ENCODE data around the gene SS18L1. TPM values are rescaled to one million over a fixed set of nuclear protein-coding genes. Genes with fewer than 3 reads are reported as not detected.

The SS18L1 gene
- total and polyA plus RNA-seq, 7 donors = 10.1 to 18.0 (median 11.3) TPM

DNA sequence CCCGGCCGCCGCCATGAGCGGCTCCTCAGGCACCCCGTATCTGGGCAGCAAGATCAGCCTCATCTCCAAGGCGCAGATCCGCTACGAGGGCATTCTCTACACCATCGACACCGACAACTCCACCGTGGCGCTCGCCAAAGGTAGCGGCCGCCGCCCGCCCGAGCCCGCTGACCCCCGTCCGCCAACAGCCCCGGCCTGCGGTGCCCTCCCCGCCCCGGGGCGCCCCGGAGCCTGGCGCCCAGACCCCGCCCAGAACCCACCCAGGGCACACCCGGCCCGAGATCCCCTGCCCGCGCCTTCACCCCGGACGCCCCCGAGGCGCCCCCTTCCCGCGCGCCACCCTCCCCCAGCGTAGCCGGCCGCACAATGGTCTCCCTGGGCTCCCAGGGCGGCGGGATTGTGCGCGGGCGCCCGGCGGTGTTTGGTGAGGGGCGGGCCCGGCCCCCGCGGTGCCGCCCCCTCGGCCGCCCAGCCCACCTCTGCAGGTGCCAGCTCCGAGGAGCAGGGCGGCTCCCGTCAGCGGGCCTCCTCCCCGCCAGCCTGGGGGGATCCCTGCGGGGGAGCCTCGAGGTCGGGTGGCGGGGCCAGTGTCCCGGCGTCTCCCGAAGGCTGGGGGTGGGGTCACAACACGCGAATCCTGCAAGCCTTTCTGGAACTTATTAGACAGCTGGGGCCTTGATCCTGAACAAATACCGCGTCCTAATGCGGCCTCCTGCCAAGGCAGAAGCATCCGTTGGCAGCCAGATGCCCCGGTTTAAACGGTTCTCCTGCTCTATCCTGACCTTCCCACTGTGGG lies 20.7 kb upstream of the SS18L1 start:
- ATAC-seq = no peak
- peak overlapping the region; percentile 99 for H3K27ac ChIP-seq
- H3K36me3 ChIP-seq (ENCODE audit: insufficient read depth in 1 of 2, low read depth in 1 of 2) = peaks cover 12 to 37% of the 10 kb centered on the region in 2 donors
- no peaks in the 10 kb centered on the region for H3K9me3 ChIP-seq
- peak overlapping the region; percentile 81 for H3K4me3 ChIP-seq
- intact Hi-C loops (cut with DNase I) = loop anchor here (2.0 to 5.0 kb wide), 2 partner anchors 14 to 56 kb away; partner anchors contain the start of gene TAF4 (in 1 of the 2)
- 1% methylated on average over 24 to 77 of the region's 77 CpGs for WGBS, 3 donors
- peak; percentile 52 to 77 for DNase-seq
- H3K4me1 ChIP-seq = peaks cover 60% of the 10 kb centered on the region
- H3K27me3 ChIP-seq (ENCODE audit: insufficient read depth in 3 of 3, low read length in 2 of 3) = no peaks in the 10 kb centered on the region
- TF ChIP-seq, protein P1, sequence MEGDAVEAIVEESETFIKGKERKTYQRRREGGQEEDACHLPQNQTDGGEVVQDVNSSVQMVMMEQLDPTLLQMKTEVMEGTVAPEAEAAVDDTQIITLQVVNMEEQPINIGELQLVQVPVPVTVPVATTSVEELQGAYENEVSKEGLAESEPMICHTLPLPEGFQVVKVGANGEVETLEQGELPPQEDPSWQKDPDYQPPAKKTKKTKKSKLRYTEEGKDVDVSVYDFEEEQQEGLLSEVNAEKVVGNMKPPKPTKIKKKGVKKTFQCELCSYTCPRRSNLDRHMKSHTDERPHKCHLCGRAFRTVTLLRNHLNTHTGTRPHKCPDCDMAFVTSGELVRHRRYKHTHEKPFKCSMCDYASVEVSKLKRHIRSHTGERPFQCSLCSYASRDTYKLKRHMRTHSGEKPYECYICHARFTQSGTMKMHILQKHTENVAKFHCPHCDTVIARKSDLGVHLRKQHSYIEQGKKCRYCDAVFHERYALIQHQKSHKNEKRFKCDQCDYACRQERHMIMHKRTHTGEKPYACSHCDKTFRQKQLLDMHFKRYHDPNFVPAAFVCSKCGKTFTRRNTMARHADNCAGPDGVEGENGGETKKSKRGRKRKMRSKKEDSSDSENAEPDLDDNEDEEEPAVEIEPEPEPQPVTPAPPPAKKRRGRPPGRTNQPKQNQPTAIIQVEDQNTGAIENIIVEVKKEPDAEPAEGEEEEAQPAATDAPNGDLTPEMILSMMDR (IDR thresholded peaks at IDR 0.05) = no peak

DNA sequence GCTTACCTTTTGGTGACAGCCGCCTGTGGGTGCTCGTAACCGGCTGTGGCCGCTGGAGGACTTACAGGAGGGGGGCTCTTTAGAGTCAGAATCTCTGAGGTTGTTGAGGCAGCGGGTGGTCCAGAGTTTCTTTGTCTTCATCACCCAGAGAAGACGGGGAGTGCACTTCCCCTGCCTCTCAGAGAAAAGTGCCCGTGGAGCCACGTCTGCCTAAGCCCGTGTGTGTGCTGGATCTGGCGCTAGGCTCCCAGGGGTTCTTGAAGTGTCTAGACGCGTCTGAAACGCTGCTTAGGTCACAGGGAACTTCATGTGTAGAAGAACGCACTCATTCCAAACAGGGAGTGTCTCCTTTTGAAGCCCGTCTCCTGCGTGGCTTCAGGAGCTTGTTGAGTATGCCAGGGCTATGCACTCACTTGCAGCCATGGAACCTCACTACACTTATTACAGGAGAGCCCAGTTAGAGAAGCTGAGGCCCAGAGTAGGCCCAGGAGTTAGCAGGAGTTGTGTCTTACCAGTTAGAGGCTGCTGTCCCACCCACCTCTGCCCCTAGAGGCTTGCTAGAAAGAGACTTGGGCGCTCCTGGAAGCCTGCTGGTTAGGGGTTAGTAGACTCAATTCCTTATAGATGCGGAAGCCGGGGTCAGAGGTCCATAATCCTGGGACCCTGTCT lies 20.0 kb upstream of the SS18L1 start:
- Histone ChIP-seq H3K4me3 (peak overlapping the region; percentile 81), H3K9me3 (no peaks in the 10 kb centered on the region), H3K36me3 (ENCODE audit: insufficient read depth in 1 of 2, low read depth in 1 of 2) (peaks cover 13 to 45% of the 10 kb centered on the region in 2 donors), H3K27ac (peak overlapping the region; percentile 99), H3K4me1 (peaks cover 59% of the 10 kb centered on the region), H3K27me3 (ENCODE audit: insufficient read depth in 3 of 3, low read length in 2 of 3) (no peaks in the 10 kb centered on the region)
- ATAC-seq = no peak
- TF ChIP-seq, protein P1 (IDR thresholded peaks at IDR 0.05) = no peak
- WGBS, 3 donors = 21 to 29% (median 21%) methylated on average over 19 of the region's 19 CpGs
- DNase-seq = no peak
- intact Hi-C loops (cut with DNase I) = loop anchor here (2.0 to 5.0 kb wide), 2 partner anchors 13 to 56 kb away; partner anchors contain the start of gene TAF4 (in 1 of the 2)

DNA sequence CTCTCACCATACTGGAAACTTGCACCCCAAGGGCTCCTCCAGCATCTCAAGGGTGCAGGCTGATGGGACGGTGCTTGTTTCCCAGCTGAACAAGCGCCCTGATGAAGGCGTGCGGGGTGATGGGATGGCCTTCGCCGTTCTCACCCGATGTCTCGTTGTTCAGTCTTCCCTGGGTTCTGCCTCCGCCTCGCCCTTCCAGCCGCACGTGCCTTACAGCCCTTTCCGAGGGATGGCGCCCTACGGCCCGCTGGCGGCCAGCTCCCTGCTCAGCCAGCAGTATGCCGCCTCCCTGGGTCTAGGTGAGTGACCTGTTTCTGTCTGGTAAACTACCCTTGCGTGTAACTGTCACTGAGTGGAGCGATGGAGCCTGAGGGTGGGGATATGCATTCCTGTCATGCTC lies 17.4 kb upstream of the SS18L1 start:
- no peak for ATAC-seq
- Histone ChIP-seq H3K4me1 (peaks cover 41% of the 10 kb centered on the region), H3K4me3 (no peak overlapping the region), H3K36me3 (ENCODE audit: insufficient read depth in 1 of 2, low read depth in 1 of 2) (peaks cover 13 to 70% of the 10 kb centered on the region in 2 donors), H3K9me3 (no peaks in the 10 kb centered on the region), H3K27me3 (ENCODE audit: insufficient read depth in 3 of 3, low read length in 2 of 3) (no peaks in the 10 kb centered on the region), H3K27ac (no peak overlapping the region)
- intact Hi-C loops (cut with DNase I) = no loop called here
- TF ChIP-seq, protein P1 (IDR thresholded peaks at IDR 0.05) = no peak
- 93 to 95% (median 94%) methylated on average over 20 of the region's 20 CpGs for WGBS, 3 donors
- DNase-seq = no peak

DNA sequence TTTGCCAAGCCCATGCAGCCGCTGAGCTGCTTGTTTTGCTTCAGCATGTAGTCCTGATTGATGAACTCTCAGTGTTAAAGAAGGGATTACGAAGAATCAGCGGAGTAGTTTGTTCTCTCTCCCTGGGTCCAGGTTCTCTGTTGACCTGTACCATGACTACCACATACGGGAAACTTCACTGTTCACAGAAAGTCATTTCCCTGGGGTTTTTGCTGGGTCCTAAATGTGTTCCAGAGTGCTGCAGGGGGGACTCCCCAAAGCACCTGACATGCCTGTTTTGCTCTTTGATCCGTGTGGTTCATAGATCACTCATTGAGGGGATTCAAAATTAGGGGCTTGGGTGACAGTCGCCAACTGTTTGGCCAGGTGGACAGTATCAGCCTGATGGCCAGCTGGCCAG lies 15.8 kb upstream of the SS18L1 start:
- Histone ChIP-seq H3K27ac (peak overlapping the region; percentile 39), H3K9me3 (no peaks in the 10 kb centered on the region)
- TF ChIP-seq, protein P1 (IDR thresholded peaks at IDR 0.05) = no peak

More for the DNA sequence above, 15.8 kb upstream of the SS18L1 start:
- Histone ChIP-seq H3K27me3 (ENCODE audit: insufficient read depth in 3 of 3, low read length in 2 of 3) (no peaks in the 10 kb centered on the region), H3K4me1 (peaks cover 51% of the 10 kb centered on the region), H3K36me3 (ENCODE audit: insufficient read depth in 1 of 2, low read depth in 1 of 2) (peaks cover 13 to 87% of the 10 kb centered on the region in 2 donors), H3K4me3 (peak overlapping the region; percentile 17)
- no peak for ATAC-seq
- DNase-seq = no peak
- intact Hi-C loops (cut with DNase I) = no loop called here
- WGBS, 3 donors = 65 to 84% (median 72%) methylated on average over 6 of the region's 6 CpGs
